ENCODE results near the gene COMMD10. TPM values are rescaled to one million over a fixed set of nuclear protein-coding genes. Genes with fewer than 3 reads are reported as not detected.

The COMMD10 gene
- total and polyA plus RNA-seq, 2 of the 8 experiments (the other 6 are each of a cell fraction or from before 2014, with no cell fraction given): 16.5 to 43.4 TPM

DNA sequence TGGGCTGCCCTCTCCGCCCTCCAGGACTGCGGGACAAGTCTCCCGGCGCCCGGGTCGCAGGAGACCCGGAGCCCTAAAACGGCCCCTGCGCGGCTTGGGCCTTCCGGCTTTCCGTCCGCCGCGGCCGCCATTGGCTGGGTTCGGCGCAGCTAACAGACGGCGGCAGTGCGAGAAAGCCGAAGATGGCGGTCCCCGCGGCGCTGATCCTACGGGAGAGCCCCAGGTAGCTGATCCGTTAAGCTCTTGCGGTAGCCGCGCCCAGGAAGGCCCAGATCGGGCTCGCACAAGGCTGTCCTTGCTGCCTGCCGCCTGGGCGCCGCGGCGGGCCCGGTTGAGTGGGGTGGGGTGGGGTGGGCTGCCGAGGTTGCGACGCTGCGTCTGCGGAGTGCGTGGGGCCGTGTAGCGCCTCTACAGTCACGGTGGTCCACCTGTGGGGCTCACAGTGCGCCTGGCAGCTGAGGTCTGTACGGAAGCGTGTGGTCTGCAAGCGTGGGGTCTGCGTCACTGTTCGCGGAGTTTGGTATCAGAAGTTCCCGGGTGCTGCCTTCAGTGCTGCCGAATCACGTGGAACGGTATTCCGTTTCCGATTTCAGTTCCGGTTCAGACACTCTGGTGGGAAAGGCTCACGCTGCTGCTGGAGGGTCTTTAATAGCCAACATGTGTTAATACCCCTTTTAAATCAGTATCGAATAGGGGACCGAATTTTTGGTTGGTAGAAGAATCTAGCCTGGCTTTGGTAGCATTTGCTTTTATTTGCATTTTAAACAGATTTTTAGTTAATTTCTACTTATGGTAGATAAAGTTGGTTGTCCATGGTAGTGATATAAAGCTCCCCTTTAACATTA is at the start of gene COMMD10 (continued):
- TF ChIP-seq CBX8 (IDR thresholded peaks at IDR 0.05; ENCODE audit: borderline replicate concordance, low read depth, low read length) (no peak), TBP (IDR thresholded peaks at IDR 0.05; ENCODE audit: low read depth, low read length) (peak; percentile 29; the same call in 1 of the 2 replicates), POLR2A (IDR thresholded peaks at IDR 0.05; ENCODE audit: control extremely low read depth in 1 of 2, low read depth in 2 of 2, low read length in 2 of 2) (peak; percentile 53 to 72), JUND (IDR thresholded peaks at IDR 0.05; ENCODE audit: low read length) (no peak), POLR2AphosphoS5 (IDR thresholded peaks at IDR 0.05; ENCODE audit: low read depth, low read length) (peak; percentile 88), NRF1 (IDR thresholded peaks at IDR 0.05; ENCODE audit: low read depth, low read length) (no peak), RBBP5 (IDR thresholded peaks at IDR 0.05; ENCODE audit: borderline replicate concordance, low read depth, low read length) (peak; percentile 88), HDAC6 (IDR thresholded peaks at IDR 0.05; ENCODE audit: low read depth, low read length) (no peak), KDM1A (IDR thresholded peaks at IDR 0.05; ENCODE audit: borderline replicate concordance, low read length) (no peak), ATF3 (IDR thresholded peaks at IDR 0.05; ENCODE audit: insufficient read depth, low read depth, low read length) (no peak), CTCF (IDR thresholded peaks at IDR 0.05; ENCODE audit: control extremely low read depth in 1 of 3, insufficient read depth in 1 of 3, low read depth in 1 of 3, low read length in 3 of 3) (no peak), CREB1 (IDR thresholded peaks at IDR 0.05) (peak; percentile 64), SAP30 (IDR thresholded peaks at IDR 0.05; ENCODE audit: insufficient read depth, insufficient replicate concordance, low read length) (no peak), ZNF274 (IDR thresholded peaks at IDR 0.05; ENCODE audit: borderline replicate concordance, extremely low read depth, low read length) (no peak), MAX (IDR thresholded peaks at IDR 0.05) (peak; percentile 82; the same call in 1 of the 2 replicates), BACH1 (IDR thresholded peaks at IDR 0.05; ENCODE audit: low read length) (no peak), CEBPB (IDR thresholded peaks at IDR 0.05; ENCODE audit: low read depth, low read length) (no peak)
- TF ChIP-seq, protein P1, sequence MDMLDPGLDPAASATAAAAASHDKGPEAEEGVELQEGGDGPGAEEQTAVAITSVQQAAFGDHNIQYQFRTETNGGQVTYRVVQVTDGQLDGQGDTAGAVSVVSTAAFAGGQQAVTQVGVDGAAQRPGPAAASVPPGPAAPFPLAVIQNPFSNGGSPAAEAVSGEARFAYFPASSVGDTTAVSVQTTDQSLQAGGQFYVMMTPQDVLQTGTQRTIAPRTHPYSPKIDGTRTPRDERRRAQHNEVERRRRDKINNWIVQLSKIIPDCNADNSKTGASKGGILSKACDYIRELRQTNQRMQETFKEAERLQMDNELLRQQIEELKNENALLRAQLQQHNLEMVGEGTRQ (IDR thresholded peaks at IDR 0.05; ENCODE audit: low read length): no peak
- TF ChIP-seq, protein P2, sequence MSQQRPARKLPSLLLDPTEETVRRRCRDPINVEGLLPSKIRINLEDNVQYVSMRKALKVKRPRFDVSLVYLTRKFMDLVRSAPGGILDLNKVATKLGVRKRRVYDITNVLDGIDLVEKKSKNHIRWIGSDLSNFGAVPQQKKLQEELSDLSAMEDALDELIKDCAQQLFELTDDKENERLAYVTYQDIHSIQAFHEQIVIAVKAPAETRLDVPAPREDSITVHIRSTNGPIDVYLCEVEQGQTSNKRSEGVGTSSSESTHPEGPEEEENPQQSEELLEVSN (IDR thresholded peaks at IDR 0.05): peak; percentile 79

Data from H1 (cell line).